ENCODE results near the gene FCHSD2.

DNA sequence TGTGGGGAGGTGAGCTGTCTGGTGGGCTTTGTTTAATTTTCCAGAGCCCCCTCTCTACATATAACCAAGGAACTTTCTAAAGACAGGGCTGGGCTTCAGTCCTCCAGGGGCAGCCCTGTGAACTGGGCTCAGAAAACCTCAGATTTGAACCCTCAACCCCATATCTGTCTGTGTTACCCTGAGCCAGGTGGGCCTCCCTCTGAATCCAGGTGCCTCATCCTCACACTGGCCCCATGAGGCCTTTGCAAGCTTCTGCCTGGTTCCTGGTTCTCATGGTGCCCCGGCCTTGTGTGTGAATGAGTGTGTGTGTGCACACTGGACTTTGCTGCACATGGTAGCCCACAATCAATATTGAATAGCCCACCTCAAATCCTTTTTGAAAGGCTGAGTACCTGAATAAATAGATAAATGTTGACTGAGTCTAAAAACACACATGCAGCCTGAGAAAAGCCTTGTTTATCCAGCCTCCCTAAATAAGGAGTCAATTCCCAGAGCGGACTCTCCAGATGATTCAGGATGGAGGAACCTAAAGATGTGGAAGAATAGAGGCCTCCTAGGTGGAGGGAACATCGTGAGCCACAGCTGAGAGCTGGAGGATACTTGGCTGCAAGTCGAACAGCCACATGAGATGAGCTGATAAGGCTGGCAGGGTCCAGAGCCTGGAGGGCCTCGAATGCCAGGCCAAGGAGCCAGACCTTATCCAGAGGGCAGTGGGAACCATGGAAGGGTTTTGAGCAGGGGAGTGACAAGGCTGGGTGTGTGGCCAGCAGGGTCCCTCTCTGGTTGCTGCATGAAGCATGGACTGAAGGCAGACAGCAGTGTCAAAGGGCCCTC lies 47.8 kb upstream of the FCHSD2 start:
- no peak for TF ChIP-seq POLR2A (IDR thresholded peaks at IDR 0.05)
- TF ChIP-seq, protein P1, sequence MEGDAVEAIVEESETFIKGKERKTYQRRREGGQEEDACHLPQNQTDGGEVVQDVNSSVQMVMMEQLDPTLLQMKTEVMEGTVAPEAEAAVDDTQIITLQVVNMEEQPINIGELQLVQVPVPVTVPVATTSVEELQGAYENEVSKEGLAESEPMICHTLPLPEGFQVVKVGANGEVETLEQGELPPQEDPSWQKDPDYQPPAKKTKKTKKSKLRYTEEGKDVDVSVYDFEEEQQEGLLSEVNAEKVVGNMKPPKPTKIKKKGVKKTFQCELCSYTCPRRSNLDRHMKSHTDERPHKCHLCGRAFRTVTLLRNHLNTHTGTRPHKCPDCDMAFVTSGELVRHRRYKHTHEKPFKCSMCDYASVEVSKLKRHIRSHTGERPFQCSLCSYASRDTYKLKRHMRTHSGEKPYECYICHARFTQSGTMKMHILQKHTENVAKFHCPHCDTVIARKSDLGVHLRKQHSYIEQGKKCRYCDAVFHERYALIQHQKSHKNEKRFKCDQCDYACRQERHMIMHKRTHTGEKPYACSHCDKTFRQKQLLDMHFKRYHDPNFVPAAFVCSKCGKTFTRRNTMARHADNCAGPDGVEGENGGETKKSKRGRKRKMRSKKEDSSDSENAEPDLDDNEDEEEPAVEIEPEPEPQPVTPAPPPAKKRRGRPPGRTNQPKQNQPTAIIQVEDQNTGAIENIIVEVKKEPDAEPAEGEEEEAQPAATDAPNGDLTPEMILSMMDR (IDR thresholded peaks at IDR 0.05 in 8 of 11, conservative IDR thresholded peaks at IDR 0.05 in 3 of 11): no peak
